ENCODE data around the gene NFIB. TPM values are rescaled to one million over a fixed set of nuclear protein-coding genes. Genes with fewer than 3 reads are reported as not detected.

NFIB gene
- total RNA-seq, 1 experiment from 2014 or later = not detected

DNA sequence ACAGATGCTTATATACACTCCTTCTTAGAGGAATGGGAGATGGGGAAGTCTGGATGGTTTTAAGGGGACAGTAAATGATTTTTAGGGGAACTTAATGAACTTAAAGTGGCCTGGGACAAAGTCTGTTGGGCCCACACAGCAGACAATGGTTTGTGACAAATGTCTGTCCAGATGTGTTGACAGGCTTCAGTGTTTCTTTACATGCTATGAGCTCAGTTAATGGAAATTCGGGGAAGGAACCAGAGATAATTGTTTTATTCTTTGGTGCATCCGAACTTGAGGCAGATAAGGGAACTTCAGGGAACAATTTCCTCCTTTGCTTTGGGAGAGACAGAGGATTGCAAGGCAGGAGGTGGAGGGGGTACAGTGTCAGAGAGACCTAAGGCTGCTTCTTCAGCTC is 52.3 kb downstream of the NFIB start:
- no peak for DNase-seq (ENCODE audit: low spot score)
- in situ Hi-C loops (cut with HindIII; ENCODE audit: low sequenced_read_pairs) = no loop called here

DNA sequence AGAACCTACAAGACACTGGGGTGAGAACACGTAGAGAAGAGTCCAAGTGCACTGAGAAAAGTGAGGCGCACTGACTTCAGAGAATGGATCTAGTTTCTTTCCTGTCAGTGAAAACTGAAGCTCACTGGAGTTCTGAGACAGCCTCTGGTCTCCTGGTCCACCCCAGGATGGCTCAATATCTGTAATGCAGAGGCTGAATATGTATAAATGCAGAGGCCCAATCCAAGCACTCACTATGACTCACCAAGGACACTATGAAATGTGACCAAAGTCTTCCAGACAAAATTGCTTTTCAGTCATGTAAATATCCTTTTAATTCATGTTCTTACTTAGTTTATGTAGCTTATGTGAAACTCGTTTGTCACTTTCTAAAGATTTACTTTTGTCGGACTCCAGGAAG is 53.8 kb downstream of the NFIB start:
- in situ Hi-C loops (cut with HindIII; ENCODE audit: low sequenced_read_pairs) = no loop called here
- DNase-seq (ENCODE audit: low spot score) = no peak

DNA sequence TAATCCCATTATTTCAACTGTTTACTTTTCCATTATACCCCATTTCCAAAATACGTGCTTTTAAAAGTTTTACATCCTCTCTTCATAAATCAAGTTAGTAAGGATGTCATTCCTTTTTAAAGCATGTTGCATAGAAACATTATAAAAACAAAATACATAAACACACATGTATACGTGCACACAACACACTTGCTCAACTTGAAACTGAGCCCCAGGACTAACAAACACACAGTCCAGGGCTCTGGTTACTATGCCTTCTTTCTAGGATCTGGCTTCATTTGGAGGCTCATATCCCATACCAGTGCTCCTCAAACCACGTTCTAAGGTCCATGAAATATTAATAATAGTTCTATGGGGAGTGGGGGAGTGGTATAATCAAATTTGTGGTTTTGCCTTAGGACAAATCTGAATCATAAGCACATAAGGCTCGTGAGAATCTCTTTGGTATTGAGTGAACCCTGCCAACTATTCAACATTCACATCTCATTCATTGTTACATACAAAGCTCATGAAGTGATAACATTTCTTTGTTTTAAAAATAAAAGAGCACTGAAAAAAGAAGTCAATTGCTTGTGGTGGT is 55.2 kb downstream of the NFIB start:
- in situ Hi-C loops (cut with HindIII; ENCODE audit: low sequenced_read_pairs) = no loop called here
- no peak for DNase-seq (ENCODE audit: low spot score)

DNA sequence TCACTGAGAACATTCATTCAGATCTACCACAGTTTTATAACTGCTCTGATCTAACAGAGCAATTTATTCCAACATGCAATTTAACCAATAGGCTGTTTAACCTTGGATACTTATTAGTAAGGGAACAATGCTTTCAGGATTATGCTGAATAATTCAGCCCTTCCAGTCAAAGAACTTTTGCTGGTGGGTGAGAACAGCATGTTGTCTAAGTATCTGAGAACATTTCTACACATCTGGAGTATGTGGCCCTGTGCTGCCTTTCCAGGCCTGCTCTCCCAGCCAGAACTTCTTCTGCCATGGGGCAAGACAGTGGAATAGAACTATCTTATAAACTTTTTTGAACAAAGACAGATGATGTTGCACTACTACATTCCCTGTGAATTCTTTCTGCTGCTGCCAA is 55.8 kb downstream of the NFIB start:
- DNase-seq (ENCODE audit: low spot score) = no peak
- in situ Hi-C loops (cut with HindIII; ENCODE audit: low sequenced_read_pairs) = no loop called here

DNA sequence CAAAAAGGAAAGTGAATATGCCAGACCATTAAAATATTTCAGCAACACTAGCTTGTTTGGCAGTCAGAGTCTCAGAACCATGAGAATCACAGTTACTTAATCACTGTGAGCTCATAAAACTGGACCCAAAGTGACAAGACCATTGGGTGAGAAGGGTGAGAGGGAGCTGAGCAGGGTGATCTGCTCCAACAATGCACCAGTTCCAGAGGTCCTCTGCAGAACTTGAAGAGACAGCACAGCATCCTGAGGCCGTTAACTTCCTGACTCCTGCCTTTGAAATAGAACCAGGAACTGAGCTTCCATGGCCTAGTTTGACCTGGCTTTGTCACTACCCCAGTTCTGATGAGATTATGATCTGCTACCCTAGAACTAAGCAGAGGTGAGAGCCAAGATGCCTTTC is 57.4 kb downstream of the NFIB start:
- in situ Hi-C loops (cut with HindIII; ENCODE audit: low sequenced_read_pairs) = no loop called here
- no peak for DNase-seq (ENCODE audit: low spot score)

DNA sequence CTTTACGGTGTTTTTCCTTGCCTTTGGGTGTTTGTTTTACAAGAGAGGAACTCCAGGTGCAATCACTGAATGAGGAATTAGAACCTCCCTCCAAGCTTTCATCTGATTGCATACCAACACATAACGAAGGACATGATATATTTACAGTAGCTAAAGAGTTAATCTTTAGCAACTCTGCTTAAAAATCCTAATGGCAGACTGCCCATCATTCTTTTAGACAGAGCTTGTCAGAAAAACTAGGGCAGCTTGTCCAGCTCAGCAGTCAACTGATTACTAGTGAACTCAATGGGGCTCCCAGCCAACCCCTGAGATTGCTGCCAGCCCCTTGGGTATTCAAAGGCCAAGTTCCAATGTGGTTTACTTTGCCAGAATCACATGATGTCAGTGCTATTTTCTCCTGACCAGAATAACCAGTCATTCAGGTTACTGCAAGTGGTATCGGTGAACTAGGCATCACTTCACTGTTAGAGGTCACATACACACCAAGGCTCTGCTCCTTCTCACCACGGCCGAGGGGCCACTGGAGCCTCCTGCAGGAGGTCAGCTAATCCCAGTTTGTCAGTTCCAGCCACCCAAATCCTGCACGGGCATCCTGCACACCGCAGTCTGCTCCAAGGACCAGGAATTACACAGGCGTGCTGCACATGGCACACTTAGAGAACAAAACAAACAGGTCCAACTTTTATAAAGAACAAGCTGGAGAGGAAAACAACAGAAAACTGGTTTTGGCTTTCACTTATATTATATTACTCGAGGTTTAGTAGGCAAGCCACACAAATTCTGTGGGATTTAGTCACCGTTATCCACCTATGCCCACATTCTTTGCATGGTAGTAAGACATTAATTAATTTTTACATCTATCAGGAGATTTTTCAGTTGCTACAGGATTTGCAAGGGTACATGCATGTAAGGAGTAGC is 62.5 kb downstream of the NFIB start:
- in situ Hi-C loops (cut with HindIII; ENCODE audit: low sequenced_read_pairs) = no loop called here
- peak; percentile 96 for DNase-seq (ENCODE audit: low spot score)

DNA sequence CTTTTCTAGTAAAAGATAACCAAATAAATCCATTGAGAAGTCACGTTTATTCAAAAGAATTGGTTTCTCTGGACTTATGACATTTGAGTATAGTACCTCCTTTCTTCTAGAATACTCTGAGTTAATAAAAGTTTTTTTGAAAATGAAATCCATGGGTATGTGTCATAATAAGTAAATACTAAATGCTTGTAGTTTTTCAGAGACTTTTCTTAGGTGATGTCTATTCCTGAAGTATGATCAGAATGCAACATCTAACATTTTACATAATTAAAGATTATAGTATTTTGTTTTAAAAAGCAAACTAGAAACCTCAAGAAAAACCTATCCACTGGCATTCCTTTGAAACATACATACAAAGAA is 63.2 kb downstream of the NFIB start:
- DNase-seq (ENCODE audit: low spot score) = no peak
- in situ Hi-C loops (cut with HindIII; ENCODE audit: low sequenced_read_pairs) = no loop called here

DNA sequence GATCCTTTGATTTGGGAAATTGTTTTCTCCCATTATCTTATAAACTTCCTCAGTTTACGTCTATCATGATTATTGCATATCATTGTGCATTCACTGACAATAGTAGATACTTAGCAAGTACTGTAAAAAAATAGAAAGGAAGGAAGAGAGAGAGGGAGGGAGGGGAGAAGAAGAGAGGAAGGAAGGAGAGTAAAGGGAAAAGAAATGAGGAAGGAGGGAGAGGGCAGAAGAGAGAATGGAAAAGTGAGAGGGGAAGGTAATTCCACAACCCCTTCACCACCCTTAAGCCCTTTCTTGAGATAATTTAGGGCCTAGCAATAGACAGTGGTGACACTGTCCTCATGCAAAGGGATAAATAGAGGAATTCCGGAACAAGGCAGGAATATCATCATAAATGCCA is 64.4 kb downstream of the NFIB start:
- DNase-seq (ENCODE audit: low spot score) = no peak
- in situ Hi-C loops (cut with HindIII; ENCODE audit: low sequenced_read_pairs) = no loop called here

DNA sequence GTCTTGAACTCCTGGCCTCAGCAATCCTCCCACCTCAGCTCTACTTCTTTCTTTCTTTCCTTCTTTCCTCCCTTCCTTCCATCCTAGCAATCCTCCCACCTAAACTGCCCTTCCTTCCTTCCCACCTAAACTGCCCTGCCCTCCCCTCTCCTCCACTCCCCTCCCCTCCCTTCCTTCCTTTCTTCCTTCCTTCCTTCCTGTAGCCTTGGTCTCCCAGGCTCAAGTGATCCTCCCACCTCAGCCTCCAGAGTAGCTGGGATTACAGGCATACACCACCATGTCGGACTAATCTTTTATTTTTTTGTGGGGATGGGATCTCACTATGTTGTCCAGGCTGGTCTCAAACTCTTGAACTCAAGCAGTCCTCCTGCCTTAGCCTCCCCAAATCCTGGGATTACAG is 65.8 kb downstream of the NFIB start:
- in situ Hi-C loops (cut with HindIII; ENCODE audit: low sequenced_read_pairs) = no loop called here
- DNase-seq (ENCODE audit: low spot score) = no peak

DNA sequence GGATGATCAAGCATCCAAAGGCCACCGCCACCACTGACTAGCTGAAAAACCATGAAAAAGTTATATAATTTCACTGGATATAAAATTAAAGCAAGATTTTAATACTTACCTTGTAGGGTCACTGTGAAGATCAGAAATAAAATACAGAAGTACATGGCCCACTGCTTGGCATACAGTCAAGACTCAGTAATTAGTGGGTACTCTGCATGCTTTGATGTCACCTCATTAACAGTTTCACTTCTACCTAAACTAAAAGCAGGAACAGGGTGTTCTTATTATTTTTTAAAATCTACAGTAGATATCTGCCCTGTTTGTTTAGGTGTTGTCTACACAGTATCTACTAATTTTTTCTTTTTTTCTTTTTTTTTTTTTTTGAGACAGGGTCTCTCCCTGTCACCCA is 66.4 kb downstream of the NFIB start:
- DNase-seq (ENCODE audit: low spot score) = no peak
- in situ Hi-C loops (cut with HindIII; ENCODE audit: low sequenced_read_pairs) = no loop called here

DNA sequence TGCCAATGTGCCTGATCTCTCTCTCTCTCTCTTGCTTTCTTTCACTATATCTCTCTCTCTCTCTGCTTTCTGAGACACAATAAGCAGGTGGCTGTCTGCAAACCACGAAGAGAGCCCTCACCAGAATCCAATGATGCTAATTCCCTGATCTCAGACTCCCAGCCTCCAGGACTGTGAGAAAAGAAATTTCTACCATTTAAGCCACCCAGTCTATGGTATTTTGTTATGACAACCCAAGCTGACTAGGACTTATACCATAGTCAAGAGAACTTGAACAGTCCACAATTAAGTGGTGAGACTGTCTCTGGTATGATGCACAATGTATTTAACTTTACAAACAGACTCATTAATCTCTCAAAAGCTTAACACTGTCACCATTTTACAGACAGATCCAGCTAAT is 67.0 kb downstream of the NFIB start:
- no peak for DNase-seq (ENCODE audit: low spot score)
- in situ Hi-C loops (cut with HindIII; ENCODE audit: low sequenced_read_pairs) = no loop called here

DNA sequence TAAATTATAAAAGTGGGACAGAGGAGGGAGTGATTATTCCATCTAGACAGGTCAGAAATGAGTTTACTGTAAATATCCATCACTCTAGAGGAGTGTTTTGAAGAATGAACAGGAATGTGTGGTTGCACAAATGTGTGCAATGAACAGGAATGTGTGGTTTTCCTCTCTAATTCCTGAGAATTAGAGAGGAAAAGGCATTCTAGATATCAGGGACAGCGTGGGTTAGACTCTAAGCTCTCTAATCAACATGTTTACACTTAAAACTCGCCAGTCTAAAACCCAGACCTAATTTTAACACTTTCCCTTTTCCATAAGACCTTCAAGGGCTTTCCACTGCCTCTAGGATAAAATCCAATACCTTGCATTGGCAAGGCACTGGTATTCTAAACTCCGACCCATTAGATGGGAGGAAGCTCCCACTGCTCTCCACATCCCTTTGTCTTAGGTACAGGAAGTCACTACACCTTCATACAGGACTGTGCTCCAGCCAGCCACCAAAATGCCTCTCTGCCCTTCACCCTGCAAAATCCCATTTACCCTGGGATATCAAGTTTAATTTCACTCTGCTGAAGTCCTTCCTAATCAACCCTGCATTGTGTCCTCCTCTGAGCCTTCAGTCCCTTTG is 67.9 kb downstream of the NFIB start:
- DNase-seq (ENCODE audit: low spot score) = no peak
- in situ Hi-C loops (cut with HindIII; ENCODE audit: low sequenced_read_pairs) = no loop called here

DNA sequence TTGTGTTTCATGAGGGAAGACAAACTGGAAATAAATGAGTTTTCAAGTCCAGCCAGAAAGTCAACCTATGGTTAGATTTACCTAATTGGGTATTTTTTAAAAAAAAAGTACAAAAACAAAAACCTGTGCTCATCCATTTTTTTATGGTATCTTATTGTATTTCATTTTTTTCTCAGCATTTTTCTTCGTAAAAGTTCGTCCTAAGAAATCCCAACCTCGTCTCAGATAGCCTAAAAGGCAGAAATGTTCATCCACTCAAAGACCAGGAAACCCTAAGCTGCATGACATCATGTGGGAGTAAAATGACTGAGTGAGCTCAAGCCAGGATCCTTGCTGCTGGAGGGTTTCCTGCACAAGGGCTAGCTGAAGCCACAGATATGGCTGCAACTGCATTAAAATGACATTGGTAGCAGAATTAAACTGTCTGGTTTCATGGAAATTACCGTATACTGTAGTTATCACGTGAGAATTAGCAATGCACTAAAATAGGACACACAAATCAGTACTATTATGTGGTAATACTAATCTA is 70.4 kb downstream of the NFIB start:
- in situ Hi-C loops (cut with HindIII; ENCODE audit: low sequenced_read_pairs) = no loop called here
- DNase-seq (ENCODE audit: low spot score) = no peak

DNA sequence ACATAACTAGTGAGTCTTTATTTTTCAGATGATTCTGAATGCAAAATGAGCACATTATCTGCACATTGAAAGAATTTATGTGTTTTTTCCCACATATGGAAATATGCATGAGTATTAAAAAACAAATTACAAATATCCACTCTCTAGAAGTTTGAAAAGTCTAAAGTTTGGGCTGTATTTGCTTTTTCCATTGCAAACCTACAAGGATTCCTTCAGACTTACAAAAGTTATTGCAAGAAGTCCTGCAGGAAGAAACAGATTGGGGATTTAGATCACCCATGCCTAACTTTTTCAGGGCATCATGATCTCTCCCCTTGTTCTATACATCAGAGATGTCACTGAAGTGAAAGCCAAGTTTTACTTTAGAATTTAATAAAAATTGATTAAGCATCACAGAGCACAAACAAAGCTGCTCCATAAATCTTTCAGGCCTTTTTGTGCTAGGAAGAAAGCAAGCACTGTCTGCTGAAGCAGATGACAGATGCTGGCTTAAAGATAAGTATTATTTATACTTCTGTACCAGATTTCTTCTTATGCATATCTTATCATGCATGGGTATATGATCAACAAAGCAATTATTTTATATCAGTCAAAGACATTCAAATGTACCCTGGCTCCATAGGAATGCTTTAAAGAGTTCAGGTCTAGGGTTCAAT is 71.7 kb downstream of the NFIB start:
- in situ Hi-C loops (cut with HindIII; ENCODE audit: low sequenced_read_pairs) = no loop called here
- no peak for DNase-seq (ENCODE audit: low spot score)

DNA sequence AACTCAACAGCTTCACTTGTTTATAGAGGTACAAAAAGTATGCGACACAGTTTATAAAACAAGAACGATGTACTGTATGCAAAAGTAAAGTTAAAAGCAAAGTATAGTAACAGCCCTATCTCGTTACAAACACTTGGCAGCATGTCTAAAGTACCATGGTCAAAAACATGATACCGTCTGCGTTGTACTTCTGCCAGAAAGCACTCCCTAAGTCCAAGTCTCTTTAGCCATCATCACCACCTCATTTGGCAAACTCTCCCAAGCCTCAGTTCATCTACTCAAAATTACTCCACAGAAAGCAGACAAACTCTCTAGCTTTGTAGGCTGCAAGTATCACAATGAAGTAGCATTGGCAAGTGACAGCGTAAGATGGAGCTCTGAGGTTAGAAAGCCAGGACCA is 73.4 kb downstream of the NFIB start:
- in situ Hi-C loops (cut with HindIII; ENCODE audit: low sequenced_read_pairs) = no loop called here

DNA sequence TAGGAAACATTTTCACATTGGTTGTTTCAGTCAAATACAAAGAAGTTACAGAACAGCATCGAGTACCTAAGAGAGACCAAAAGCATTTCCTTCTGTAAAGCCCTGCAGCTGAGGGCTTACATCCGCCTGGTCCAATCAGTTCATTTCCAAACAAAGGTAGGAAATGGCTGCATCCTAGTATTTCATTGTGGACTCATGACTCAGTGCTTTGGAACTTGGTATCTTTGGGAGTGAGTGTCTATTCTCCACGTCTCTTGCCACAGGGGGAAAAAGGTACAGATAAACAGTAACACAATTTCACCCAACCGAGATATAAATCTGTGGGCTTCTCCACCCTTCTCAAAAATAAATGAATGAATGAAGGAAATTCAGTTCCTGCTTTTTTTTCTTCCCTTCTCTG is 75.4 kb downstream of the NFIB start:
- no peak for DNase-seq (ENCODE audit: low spot score)
- in situ Hi-C loops (cut with HindIII; ENCODE audit: low sequenced_read_pairs) = no loop called here

More for the DNA sequence above, 73.4 kb downstream of the NFIB start:
- DNase-seq (ENCODE audit: low spot score) = no peak

DNA sequence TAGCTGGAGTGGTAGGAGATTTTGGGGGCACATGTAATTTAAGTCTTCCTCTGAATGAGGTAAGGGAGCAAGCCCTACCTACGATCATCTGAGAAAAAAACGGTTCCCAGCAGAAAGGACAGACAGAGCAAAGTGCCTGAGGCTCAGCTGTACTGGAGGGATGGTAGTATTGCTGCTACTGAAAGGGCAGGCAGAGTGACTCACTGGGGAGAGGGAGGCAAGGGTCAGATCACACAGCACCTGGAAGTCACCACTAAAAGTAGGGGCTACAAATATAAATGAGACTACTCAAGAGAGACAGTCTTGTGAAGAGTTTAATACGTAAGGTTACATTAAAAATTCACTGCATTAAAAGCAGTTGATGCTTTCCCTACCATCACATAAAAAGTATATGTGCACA is 75.9 kb downstream of the NFIB start:
- no peak for DNase-seq (ENCODE audit: low spot score)
- in situ Hi-C loops (cut with HindIII; ENCODE audit: low sequenced_read_pairs) = no loop called here

DNA sequence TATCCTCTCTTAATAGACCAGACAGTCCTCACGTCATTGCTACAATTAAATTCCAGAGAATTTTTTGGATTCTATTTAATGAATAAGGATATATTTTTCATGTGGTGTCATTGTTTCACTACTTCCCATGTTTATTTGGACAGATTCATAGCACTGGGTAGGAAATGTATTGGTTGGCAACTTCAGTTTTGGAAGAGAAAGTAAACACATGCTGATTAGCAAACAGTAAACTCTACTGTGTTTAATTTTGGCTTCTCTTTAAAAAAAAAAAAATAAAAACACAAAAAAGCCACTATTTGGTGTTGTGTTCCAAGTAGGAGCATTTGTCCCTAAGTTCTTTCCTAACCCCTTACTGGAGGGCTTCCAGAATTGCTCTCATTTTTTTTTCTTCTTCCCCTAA is 77.3 kb downstream of the NFIB start:
- in situ Hi-C loops (cut with HindIII; ENCODE audit: low sequenced_read_pairs) = no loop called here

DNA sequence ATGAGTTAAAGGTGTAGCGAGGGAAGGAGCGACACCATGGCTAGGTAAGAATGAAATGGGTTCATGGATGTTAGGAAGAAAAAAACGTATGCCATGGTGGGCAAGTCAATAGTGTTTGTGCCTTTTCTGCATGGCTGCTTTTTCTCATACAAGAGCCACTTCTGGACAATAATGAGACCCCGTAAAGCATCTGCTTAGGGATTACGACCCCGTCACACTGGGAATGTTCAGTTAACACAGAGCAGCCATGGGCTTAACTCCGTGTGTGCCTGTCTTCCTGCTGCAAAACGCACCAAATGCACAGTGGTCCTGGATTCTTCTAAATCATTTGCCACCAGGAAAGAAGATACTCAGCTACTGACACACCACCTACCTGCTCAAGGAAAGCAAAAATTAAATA is 81.8 kb downstream of the NFIB start:
- DNase-seq (ENCODE audit: low spot score) = no peak
- in situ Hi-C loops (cut with HindIII; ENCODE audit: low sequenced_read_pairs) = no loop called here

More for the DNA sequence above, 77.3 kb downstream of the NFIB start:
- DNase-seq (ENCODE audit: low spot score) = no peak

Measured in G401 (cell line).